Measurements from ENCODE around the gene TRAPPC3.

GRCh38 chr1:36092166-36092797 is 57.0 kb downstream of the TRAPPC3 start:
- TF ChIP-seq CTCF (IDR thresholded peaks at IDR 0.05 in 8 of 11, conservative IDR thresholded peaks at IDR 0.05 in 3 of 11) (no peak), POLR2A (IDR thresholded peaks at IDR 0.05) (no peak), POLR2AphosphoS5 (IDR thresholded peaks at IDR 0.05) (no peak)
